Stimulated activated CD8-positive, alpha-beta memory T cell treated with anti-CD3 and anti-CD28 coated beads, Interleukin-4, amount 100 ng/mL, for 1 hour (primary cell): ENCODE data around the gene DIPK1C.

Experiments used
- DNase-seq, 2 donors: peaks; one replicate each; pipeline ENCODE4 v3.0.0-alpha.2; 2020; ENCODE audit warnings: low read depth in 2 of 2, low spot score in 1 of 2

The DIPK1C gene

DNA sequence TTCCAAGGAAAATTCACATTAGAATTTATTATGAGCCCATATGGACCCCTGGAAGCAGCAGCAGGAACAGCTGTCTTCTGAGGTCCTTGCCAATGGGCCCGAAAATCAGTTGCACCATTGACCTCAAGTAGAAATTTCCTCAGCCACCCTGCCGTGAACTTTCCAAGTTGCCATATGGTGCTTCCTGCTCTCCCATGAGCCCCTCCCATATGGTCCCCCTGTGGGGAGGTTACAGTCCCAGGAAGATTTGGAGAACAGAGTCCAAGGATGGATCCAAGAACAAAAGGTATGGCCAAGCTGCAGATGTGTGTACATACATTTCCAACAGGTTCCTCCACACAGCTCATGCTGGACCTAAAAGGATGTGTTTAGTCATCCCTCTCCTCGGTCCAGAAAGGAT is 34.6 kb downstream of the DIPK1C start:
- DNase-seq, result no peak

DNA sequence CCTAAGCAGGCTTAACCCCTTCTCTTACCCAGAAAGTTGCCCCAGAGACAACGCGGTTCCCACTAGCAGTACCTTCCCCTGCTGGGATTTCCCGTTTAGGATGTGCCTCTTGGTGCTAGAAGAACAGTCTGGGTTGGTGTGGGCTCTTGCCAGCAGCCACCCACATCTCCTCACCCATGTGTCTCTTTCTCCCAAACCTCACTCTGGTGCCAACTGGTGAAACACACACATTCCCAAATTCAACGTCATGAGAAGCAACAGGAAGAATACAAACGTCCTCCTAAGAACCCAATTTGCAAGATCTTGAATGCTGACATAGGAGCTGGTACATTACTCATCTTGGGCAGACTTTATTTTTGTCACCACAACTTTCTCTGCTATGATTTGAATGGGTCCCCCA is 36.2 kb downstream of the DIPK1C start:
- DNase-seq, result no peak

DNA sequence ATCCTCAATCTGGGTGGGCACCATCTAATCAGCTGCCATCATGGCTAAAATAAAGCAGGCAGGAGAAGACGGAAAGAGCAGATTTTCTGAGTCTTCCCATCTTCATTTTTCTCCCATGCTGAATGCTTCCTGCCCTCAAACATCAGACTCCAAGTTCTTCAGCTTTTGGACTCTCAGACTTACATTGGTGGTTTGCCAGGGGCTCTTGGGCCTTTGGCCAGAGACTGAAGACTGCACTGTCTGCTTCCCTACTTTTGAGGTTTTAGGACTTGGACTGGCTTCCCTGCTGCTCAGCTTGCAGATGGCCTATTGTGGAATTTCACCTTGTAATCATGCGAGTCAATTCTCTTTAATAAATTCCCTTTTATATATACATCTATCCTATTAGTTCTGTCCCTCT is 36.6 kb downstream of the DIPK1C start:
- DNase-seq, result no peak

DNA sequence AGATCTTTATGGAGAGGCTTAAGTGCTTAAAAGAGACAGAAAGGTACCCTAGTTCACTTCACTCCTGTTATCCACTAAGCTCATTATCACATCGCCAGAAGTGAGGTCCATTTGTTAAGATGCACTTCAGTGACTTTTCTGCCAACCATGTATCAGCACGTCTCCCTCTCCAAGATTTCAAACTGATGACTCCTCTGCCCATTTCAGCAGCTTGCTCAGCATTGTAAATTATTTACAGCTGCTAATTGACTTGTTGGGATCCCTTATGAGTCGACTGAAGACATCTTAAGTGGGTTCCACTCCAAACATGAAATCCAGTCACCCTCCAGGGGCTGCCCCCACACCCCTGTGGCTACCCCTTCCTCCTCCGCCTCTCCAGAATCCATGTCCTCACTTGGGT is 37.3 kb downstream of the DIPK1C start:
- DNase-seq, result no peak

GRCh38 chr18:74418023-74418422 is 39.1 kb downstream of the DIPK1C start:
- no peak for DNase-seq

DNA sequence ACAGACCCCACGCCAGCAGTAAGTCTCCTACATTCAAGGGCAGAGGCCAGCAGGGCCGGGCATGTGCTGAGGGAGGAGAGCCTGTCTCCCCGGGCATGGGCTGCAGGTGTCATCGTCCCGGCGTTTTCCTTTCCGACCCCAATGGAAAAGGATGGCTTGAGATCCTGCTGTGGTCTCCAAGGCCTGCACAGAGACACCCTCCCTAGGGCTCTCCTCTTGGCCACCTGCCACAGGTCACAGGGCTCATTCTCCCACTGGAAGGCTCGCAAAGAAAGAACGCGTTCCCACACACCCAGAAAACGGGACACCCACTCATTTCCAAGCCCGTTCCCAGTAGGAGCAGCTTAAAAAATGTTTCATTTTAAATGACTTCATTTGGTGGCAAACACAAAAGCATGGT is 41.0 kb downstream of the DIPK1C start:
- no peak for DNase-seq

- no peak for DNase-seq
These were observed 42.1 kb downstream of the DIPK1C start for GRCh38 chr18:74414953-74415515.

DNA sequence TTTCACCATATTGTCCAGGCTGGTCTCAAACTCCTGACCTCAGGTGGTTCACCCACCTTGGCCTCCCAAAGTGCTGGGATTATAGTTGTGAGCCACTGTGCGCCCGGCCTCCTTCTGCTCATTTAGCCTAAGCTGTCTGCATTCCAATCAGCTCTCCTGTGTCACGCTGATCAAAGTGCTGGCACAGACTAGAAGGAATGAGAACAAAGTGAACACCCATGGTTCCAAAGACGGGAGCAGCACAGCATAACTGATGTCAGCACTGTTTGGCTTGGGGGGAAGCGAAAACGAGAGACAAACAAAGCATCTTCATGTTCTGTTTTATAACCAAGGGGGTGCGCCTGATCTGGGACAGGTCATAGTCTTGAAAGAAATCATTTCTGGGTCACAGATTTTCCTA is 43.3 kb downstream of the DIPK1C start:
- no peak for DNase-seq

GRCh38 chr18:74412116-74412880 is 44.8 kb downstream of the DIPK1C start:
- DNase-seq, result no peak

GRCh38 chr18:74411475-74411874 is 45.6 kb downstream of the DIPK1C start:
- DNase-seq, result no peak

GRCh38 chr18:74410441-74410992 is 46.6 kb downstream of the DIPK1C start:
- no peak for DNase-seq

- DNase-seq, result no peak
These were observed 49.2 kb downstream of the DIPK1C start for GRCh38 chr18:74407888-74408287.

DNA sequence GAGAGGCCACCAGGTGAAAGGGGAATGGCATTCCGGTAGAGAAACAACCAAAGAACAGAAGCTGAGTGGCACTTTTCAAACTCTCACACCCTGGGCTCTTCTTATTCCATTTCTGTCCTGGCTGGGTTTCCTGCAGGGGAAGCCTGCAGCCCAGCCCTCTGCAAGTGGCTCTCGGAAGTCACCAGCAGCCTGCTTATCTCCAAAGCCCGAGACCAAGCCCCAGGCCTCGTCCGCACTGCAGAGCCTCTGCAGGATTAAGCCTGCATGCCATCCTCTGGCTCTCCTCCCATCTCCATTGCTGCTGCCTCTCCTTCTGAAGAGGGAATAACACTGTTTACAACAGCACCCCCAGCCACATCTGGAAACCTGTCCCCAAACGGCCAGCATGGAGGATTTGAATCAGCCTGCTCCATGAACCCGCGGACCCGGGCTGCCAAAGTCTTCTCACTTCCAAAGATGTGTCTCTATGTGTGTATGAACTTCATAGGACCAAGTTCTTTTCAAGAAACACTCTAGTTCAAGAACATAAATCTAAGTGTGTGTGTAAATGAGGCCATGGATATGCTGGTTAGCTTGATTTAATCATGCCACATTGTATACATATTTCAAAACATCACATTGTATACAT is 54.2 kb downstream of the DIPK1C start:
- DNase-seq, result no peak

DNA sequence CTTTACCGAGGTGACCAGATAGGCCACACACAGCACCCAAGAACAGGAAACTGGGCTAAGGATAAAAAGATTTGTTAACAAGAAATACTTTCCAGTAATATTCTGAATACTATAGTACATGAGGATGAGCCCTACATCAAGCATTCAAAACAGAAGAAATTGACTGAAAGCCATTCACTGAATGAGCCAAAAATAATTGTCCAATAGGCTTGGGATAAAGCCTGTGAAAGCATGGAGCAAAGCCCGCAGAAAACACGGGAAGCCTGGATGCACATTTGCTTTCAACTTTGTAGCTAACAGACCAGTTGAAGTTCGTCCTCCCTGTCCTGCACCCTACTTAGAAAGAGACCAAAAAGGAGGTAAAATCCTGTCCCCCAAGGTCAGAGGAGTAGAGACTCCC is 56.3 kb downstream of the DIPK1C start:
- no peak for DNase-seq

GRCh38 chr18:74399091-74399887 is 57.8 kb downstream of the DIPK1C start:
- no peak for DNase-seq

DNA sequence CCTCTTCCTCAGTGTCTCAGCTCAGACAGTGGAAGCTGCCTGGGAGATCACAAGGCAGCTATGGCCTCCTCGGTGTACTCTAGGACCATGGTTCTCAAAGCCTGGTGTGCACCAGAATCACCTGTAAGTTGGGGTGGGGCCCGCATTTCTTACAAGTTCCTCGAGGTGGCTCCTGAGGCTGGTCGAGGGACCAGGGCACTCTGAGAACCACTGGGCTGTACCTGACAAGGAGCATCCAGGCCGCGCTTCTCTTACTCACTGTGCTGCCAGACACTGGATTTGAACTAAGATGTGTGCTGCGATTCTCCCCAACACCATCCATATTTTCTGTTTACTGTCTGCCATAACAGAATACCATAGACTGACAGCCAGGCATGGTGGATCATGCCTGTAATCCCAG is 59.5 kb downstream of the DIPK1C start:
- DNase-seq, result no peak

- DNase-seq, result no peak
These were observed 60.6 kb downstream of the DIPK1C start for GRCh38 chr18:74396171-74397169.

GRCh38 chr18:74395648-74396154 is 61.4 kb downstream of the DIPK1C start:
- no peak for DNase-seq

DNA sequence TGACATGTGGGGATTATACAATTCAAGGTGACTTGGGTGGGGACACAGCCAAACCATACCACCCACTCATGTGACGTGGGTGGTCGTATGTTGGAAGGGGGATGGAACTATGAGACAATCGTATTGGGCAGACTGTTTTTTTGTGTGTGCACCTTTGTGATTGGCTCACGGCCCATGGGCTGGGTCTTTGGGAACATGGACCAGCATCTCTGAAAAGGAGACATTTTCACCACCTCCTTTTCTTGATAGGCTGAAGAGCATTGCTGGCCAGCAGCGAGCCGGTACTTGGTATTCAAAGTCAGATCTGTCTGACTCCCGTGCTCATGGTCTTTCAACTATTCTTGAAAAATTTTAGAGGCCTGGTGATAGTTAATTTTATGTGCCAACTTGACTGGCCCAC is 62.1 kb downstream of the DIPK1C start:
- no peak for DNase-seq

DNA sequence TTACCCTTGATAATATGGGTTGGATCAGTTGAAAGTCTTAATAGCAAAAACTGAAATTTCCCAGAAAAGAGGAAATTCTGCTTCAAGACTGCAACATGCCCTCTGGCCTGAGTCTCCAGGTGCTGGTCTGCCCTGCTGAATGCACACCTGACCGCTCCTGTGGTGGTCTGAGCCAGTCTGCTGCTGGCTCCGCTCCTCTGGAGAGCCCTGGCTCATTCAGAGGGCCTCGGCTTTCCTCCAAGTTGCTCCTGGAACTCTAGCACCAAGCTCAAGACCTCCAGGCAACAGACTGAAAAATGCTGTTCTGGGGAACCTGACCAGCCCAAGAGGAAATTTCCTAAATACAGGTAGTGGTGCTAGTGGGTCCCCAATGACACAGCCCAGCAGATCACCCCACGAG is 64.8 kb downstream of the DIPK1C start:
- DNase-seq, result no peak
